HepG2 (cell line): ENCODE results near the gene EIF1AD. TPM values are rescaled to one million over a fixed set of nuclear protein-coding genes. Genes with fewer than 3 reads are reported as not detected.

Experiments used
- CCDC6 ChIP-seq: sonication (generic); formaldehyde crosslinking; IDR thresholded peaks from 2 replicates; pipeline ENCODE4 v1.8.1; 2022; ENCODE audit warnings: mild to moderate bottlenecking, missing genetic modification reagents, moderate library complexity
- CREBL2 ChIP-seq: sonication (generic); formaldehyde crosslinking; IDR thresholded peaks from 2 replicates; pipeline ENCODE4 v1.8.1; 2023; ENCODE audit warnings: missing genetic modification reagents, mild to moderate bottlenecking, borderline replicate concordance
- HNF4A ChIP-seq: sonication (generic); formaldehyde crosslinking; IDR thresholded peaks from 2 replicates; pipeline ENCODE4 v1.4.0; 2020; ENCODE audit warnings: missing genetic modification reagents
- KAT7 ChIP-seq: IDR thresholded peaks from 2 replicates; pipeline ENCODE4 v1.6.1; 2018; ENCODE audit warnings: borderline replicate concordance, missing compliant biosample characterization
- POLR2AphosphoS5 ChIP-seq: IDR thresholded peaks from 2 replicates; pipeline ENCODE4 v1.6.1; 2012; ENCODE audit warnings: low read depth, low read length
- PREB ChIP-seq: sonication (generic); formaldehyde crosslinking; IDR thresholded peaks from 2 replicates; pipeline ENCODE4 v1.4.0; 2020; ENCODE audit warnings: missing genetic modification reagents
- PTBP1 ChIP-seq: fragments of 200-400 bp; formaldehyde crosslinking; IDR thresholded peaks from 2 replicates; pipeline ENCODE4 v1.6.1; 2018; ENCODE audit warnings: low read length, low read depth; ENCODE audit not compliant: poor library complexity, severe bottlenecking
- RBFOX2 ChIP-seq: fragments of 200-400 bp; formaldehyde crosslinking; IDR thresholded peaks from 2 replicates; pipeline ENCODE4 v1.6.1; 2017; ENCODE audit warnings: low read depth, mild to moderate bottlenecking, low read length
- RNF219 ChIP-seq: sonication (generic); formaldehyde crosslinking; IDR thresholded peaks from 2 replicates; pipeline ENCODE4 v1.5.0; 2020; ENCODE audit warnings: mild to moderate bottlenecking, missing genetic modification reagents
- TCF7 ChIP-seq: sonication (generic); IDR thresholded peaks from 2 replicates; pipeline ENCODE4 v1.6.1; 2016; ENCODE audit warnings: antibody characterized with exemption, low read depth
- ZNF253 ChIP-seq: sonication (generic); formaldehyde crosslinking; IDR thresholded peaks from 2 replicates; pipeline ENCODE4 v1.8.0; 2022; ENCODE audit warnings: mild to moderate bottlenecking, missing genetic modification reagents, borderline replicate concordance
- ZNF281 ChIP-seq: sonication (generic); formaldehyde crosslinking; IDR thresholded peaks from 2 replicates; pipeline ENCODE4 v1.4.0; 2020; ENCODE audit warnings: missing genetic modification reagents, borderline replicate concordance
- ZNF292 ChIP-seq: sonication (generic); formaldehyde crosslinking; IDR thresholded peaks from 2 replicates; pipeline ENCODE4 v1.8.1; 2022; ENCODE audit warnings: mild to moderate bottlenecking, low read depth, missing genetic modification reagents, borderline replicate concordance
- ZNF335 ChIP-seq: sonication (generic); formaldehyde crosslinking; IDR thresholded peaks from 2 replicates; pipeline ENCODE4 v1.4.0; 2020; ENCODE audit warnings: missing genetic modification reagents
- ZNF510 ChIP-seq: sonication (generic); formaldehyde crosslinking; IDR thresholded peaks from 2 replicates; pipeline ENCODE4 v1.4.0; 2020; ENCODE audit warnings: low read depth, mild to moderate bottlenecking, missing genetic modification reagents
- ZNF543 ChIP-seq: sonication (generic); formaldehyde crosslinking; IDR thresholded peaks from 2 replicates; pipeline ENCODE4 v1.4.0; 2020; ENCODE audit warnings: mild to moderate bottlenecking, missing genetic modification reagents
- ZNF704 ChIP-seq: sonication (generic); formaldehyde crosslinking; IDR thresholded peaks from 2 replicates; pipeline ENCODE4 v1.8.1; 2023; ENCODE audit warnings: mild to moderate bottlenecking, inconsistent platforms, moderate library complexity, missing genetic modification reagents, borderline replicate concordance
- ZZZ3 ChIP-seq: sonication (generic); formaldehyde crosslinking; IDR thresholded peaks from 2 replicates; pipeline ENCODE4 v1.4.0; 2020; ENCODE audit warnings: missing genetic modification reagents, mild to moderate bottlenecking, borderline replicate concordance
- polyA plus RNA-seq, 8 experiments: library from polyadenylated mRNA; depleted of rRNA in 3 of 8; stranded (reverse) in 7 of 8; unstranded in 1 of 8; fragments of >200 nt; fragmentation: Illumina TruSeq in 4 of 8; extraction: Trizol in 4 of 8; gene quantifications; 2 replicates each; pipeline versions ENCODE4 v1.2.1 to v1.2.3, GENCODE V29; 2011 to 2016; ENCODE audit warnings: low read depth in 4 of 8, missing spikeins in 1 of 8, mixed read lengths in 1 of 8; ENCODE audit not compliant: insufficient read depth in 1 of 8
- total RNA-seq, 5 experiments: library from RNA; depleted of rRNA; stranded (reverse); fragments of >200 nt; fragmentation: Illumina TruSeq; extraction: Trizol; gene quantifications; 2 replicates each; pipeline ENCODE4 v1.2.3, GENCODE V29; 2016; ENCODE audit warnings: low read depth in 1 of 5
- TF ChIP-seq, protein P1 (sequence below): sonication (generic); formaldehyde crosslinking; IDR thresholded peaks from 2 replicates; pipeline ENCODE4 v1.9.0; 2021; ENCODE audit warnings: missing genetic modification reagents, borderline replicate concordance

Gene EIF1AD
- total and polyA plus RNA-seq, 2 of the 13 experiments (the other 11 are each of a cell fraction or from before 2014, with no cell fraction given) = 18.2 to 30.8 TPM

- no peak for TF ChIP-seq ZNF335 (CRISPR knock-in tag)
- no peak for TF ChIP-seq CCDC6 (CRISPR knock-in tag)
- TF ChIP-seq ZNF292 (CRISPR knock-in tag) = 0 out of 2 replicates have a peak, but pooled peaks have one; percentile 4
- TF ChIP-seq CREBL2 = no peak
- TF ChIP-seq PTBP1 = no peak
- TF ChIP-seq PREB = 0 out of 2 replicates have a peak, but pooled peaks have one; percentile 47
- no peak for TF ChIP-seq ZNF253
- no peak for TF ChIP-seq ZNF510 (CRISPR knock-in tag)
- no peak for TF ChIP-seq ZNF704 (CRISPR knock-in tag)
- TF ChIP-seq ZZZ3 (CRISPR knock-in tag) = no peak
- 0 out of 2 replicates have a peak, but pooled peaks have one; percentile 16 for TF ChIP-seq POLR2AphosphoS5
- no peak for TF ChIP-seq TCF7
- no peak for TF ChIP-seq ZNF543 (CRISPR knock-in tag)
- TF ChIP-seq HNF4A = peak; percentile 14; the same call in 1 of the 2 replicates
- 0 out of 2 replicates have a peak, but pooled peaks have one; percentile 23 for TF ChIP-seq ZNF281 (CRISPR knock-in tag)
- TF ChIP-seq RBFOX2 = peak; percentile 22; the same call in 1 of the 2 replicates
- TF ChIP-seq RNF219 = no peak
- TF ChIP-seq, protein P1, sequence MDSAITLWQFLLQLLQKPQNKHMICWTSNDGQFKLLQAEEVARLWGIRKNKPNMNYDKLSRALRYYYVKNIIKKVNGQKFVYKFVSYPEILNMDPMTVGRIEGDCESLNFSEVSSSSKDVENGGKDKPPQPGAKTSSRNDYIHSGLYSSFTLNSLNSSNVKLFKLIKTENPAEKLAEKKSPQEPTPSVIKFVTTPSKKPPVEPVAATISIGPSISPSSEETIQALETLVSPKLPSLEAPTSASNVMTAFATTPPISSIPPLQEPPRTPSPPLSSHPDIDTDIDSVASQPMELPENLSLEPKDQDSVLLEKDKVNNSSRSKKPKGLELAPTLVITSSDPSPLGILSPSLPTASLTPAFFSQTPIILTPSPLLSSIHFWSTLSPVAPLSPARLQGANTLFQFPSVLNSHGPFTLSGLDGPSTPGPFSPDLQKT (CRISPR knock-in tag) = no peak
- no peak for TF ChIP-seq KAT7
Measured at GRCh38 chr11:66002648-66003225, 780 bp upstream of the EIF1AD start (continued).
